Measurements from ENCODE around the gene RXRA.

DNA sequence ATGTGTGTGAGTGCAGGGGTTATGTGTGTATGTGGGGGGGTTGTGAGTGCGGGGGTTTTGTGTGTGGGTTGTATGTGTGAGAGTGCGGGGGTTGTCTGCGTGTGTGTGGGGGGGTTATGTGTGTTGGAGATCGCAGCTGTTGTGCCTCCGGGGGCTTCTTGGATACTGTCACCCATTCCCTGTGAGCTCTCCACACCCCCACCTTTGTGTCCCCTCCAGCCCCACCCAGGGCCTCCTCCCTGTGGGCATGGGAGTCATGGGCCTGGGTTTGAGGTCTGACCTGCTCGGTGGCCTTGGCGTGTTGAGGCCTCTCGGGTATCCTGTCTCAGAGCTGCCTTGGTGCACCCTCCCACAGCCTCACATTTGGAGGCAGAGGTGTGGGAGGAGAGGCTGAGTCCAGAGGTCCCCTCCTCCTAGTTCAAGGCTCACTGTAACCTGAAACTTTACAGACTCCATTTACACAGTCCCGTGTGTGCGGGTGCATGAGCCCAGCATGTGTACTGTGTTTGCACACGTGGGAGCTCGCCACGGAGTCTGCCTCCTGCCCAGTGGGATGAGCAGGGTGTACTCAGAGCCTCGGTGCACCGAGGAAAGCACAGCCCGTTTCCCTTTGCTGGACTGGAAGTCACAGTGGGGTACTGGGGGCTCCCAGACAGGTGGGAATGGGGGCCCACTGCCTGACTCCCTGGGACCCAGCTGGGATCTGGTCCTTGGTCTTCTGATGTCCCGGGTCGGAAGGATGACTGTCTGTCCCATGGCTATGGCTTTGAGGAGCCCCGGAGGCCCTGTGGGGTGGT is 43.4 kb downstream of the RXRA start:
- no peak for TF ChIP-seq ARID2 (CRISPR knock-in tag; IDR thresholded peaks at IDR 0.05; ENCODE audit: borderline replicate concordance)
- TF ChIP-seq NFYB (CRISPR knock-in tag; IDR thresholded peaks at IDR 0.05) = no peak
- no peak for TF ChIP-seq ZNF292 (CRISPR knock-in tag; IDR thresholded peaks at IDR 0.05; ENCODE audit: borderline replicate concordance, low read depth)
- TF ChIP-seq U2AF2 (IDR thresholded peaks at IDR 0.05; ENCODE audit: low read depth, low read length) = no peak
- no peak for TF ChIP-seq ZNF652 (CRISPR knock-in tag; IDR thresholded peaks at IDR 0.05; ENCODE audit: borderline replicate concordance, low read depth)
- TF ChIP-seq EP300 (IDR thresholded peaks at IDR 0.05; ENCODE audit: low read depth in 2 of 2, low read length in 2 of 2) = no peak
- no peak; the same call in 1 of the 2 replicates for TF ChIP-seq EP300 (CRISPR knock-in tag; IDR thresholded peaks at IDR 0.05; ENCODE audit: borderline replicate concordance)
- TF ChIP-seq ZNF777 (CRISPR knock-in tag; IDR thresholded peaks at IDR 0.05) = no peak
- TF ChIP-seq, protein P1, sequence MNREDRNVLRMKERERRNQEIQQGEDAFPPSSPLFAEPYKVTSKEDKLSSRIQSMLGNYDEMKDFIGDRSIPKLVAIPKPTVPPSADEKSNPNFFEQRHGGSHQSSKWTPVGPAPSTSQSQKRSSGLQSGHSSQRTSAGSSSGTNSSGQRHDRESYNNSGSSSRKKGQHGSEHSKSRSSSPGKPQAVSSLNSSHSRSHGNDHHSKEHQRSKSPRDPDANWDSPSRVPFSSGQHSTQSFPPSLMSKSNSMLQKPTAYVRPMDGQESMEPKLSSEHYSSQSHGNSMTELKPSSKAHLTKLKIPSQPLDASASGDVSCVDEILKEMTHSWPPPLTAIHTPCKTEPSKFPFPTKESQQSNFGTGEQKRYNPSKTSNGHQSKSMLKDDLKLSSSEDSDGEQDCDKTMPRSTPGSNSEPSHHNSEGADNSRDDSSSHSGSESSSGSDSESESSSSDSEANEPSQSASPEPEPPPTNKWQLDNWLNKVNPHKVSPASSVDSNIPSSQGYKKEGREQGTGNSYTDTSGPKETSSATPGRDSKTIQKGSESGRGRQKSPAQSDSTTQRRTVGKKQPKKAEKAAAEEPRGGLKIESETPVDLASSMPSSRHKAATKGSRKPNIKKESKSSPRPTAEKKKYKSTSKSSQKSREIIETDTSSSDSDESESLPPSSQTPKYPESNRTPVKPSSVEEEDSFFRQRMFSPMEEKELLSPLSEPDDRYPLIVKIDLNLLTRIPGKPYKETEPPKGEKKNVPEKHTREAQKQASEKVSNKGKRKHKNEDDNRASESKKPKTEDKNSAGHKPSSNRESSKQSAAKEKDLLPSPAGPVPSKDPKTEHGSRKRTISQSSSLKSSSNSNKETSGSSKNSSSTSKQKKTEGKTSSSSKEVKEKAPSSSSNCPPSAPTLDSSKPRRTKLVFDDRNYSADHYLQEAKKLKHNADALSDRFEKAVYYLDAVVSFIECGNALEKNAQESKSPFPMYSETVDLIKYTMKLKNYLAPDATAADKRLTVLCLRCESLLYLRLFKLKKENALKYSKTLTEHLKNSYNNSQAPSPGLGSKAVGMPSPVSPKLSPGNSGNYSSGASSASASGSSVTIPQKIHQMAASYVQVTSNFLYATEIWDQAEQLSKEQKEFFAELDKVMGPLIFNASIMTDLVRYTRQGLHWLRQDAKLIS (CRISPR knock-in tag; IDR thresholded peaks at IDR 0.05) = no peak
- no peak for TF ChIP-seq ZNF766 (CRISPR knock-in tag; IDR thresholded peaks at IDR 0.05; ENCODE audit: borderline replicate concordance)
- peak; percentile 70; the same call in 1 of the 2 replicates for TF ChIP-seq HDAC2 (CRISPR knock-in tag; IDR thresholded peaks at IDR 0.05)
- TF ChIP-seq KLF6 (CRISPR knock-in tag; IDR thresholded peaks at IDR 0.05) = no peak
- TF ChIP-seq, protein P2, sequence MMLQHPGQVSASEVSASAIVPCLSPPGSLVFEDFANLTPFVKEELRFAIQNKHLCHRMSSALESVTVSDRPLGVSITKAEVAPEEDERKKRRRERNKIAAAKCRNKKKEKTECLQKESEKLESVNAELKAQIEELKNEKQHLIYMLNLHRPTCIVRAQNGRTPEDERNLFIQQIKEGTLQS (CRISPR knock-in tag; IDR thresholded peaks at IDR 0.05) = no peak
- no peak for TF ChIP-seq ZNF274 (CRISPR knock-in tag; IDR thresholded peaks at IDR 0.05)
- no peak for TF ChIP-seq KAT7 (CRISPR knock-in tag; IDR thresholded peaks at IDR 0.05; ENCODE audit: borderline replicate concordance)
